NCI-H1048 (cell line): ENCODE measurements around the gene PRKN.
"Not testable (repeated sequence)": the region's sequence is repeated elsewhere in the genome, so short reads cannot be mapped to it uniquely, and the experiment has no call there.

Experiments
- DNase-seq: peaks from one replicate; lab custom pipeline; 2025; lab: John Stamatoyannopoulos, UW

The PRKN gene

GRCh38 chr6:161894436-161894835, 833.1 kb downstream of the PRKN start:
- no peak for DNase-seq

GRCh38 chr6:161891542-161891941, 836.0 kb downstream of the PRKN start:
- DNase-seq, result no peak

DNA sequence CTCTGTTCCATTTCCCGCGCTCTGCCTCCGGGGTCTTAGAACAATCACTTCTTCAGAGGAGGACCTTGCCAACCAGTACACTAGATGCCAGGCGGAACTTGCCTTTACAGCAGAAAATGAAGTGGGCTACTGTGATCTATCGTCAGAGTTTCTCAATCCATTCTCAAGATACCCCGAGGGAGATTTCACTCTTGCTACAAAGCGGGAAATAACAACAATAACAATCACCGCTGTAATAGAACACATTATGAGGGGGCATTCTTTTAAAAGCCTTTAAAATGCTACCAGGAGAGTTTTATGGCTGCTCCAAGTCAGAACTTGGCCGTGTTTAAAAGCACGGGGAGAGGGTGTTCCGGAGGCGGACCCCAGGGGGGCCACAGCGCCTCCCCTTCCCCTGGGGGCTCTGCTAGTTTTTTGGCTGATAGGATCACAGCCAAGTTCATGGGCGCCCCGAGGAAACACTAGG, 836.7 kb downstream of the PRKN start:
- no peak for DNase-seq

GRCh38 chr6:161890133-161890831, 837.3 kb downstream of the PRKN start:
- DNase-seq, result no peak

DNA sequence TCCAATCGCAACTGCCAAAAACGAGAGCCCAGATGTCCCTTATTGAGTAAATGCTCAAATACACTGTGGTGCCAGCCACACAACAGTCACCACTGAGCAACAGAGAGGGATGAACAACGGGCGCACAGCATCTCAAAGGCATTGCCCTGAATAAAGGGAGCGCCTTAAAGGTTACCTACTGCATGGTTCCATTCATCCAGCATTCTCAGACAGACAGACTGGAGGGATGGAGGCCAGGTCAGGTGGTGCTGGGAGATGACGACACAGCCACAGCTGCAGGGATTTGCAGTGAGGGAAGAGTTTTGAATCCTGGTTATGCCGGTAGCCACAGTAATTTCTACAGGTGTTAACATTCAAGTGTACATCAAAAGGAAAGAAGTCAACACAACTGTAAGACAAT, 838.2 kb downstream of the PRKN start:
- no peak for DNase-seq

DNA sequence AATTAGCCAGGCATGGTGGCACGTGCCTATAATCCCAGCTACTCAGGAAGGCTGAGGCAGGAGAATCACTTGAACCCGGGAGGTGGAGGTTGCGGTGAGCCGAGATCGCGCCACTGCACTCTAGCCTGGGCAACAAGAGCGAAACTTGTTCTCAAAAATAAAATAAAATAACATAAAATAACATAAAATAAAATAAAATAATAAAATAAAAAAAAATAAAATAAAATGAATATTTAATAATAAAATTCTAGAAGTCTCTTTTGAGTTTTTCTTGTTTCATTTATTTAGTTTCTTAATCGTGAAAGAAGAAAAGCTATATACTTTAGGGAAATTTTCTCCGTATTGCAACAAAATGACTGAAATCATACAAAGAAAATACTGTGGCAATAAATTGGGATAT, 841.0 kb downstream of the PRKN start:
- DNase-seq, result not testable (repeated sequence)

DNA sequence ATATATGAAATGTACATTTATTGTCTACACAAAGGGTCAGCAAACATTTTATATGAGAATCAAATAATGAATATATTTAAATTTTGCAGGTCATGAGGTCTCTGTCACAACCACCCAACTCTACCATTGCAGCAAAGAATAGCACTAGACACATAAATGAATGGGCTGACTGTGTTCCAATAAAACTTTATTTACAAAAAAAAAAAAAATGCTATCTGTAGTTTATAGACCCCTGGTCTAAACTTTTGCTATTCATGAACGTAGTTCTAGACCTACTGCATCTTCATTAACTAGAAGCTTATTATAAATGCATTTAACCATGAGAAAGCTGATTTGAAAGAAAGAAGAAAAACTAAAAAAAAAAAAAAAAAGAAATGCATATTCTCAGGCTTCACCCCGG, 842.8 kb downstream of the PRKN start:
- DNase-seq, result no peak

- DNase-seq, result no peak
Measured at GRCh38 chr6:161882196-161882765, 845.3 kb downstream of the PRKN start.

GRCh38 chr6:161880056-161880455, 847.5 kb downstream of the PRKN start:
- no peak for DNase-seq

DNA sequence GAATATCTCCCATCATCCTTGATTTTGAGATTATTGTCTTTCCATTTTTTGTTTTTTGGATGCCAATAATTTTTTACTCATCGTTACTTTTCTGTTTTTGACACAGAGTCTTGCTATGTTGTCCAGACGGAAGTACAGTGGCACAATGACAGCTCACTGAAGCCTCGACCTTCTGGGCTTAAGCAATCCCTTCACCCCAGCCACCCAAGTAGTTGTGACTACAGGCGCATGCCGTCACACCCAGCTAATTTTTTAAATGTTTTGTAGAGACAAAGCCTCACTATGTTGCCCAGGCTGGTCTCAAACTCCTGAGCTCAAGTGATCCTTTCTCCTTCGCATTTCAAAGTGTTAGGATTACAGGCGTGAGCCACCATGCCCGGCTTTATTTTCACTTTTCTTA, 851.3 kb downstream of the PRKN start:
- no peak for DNase-seq

DNA sequence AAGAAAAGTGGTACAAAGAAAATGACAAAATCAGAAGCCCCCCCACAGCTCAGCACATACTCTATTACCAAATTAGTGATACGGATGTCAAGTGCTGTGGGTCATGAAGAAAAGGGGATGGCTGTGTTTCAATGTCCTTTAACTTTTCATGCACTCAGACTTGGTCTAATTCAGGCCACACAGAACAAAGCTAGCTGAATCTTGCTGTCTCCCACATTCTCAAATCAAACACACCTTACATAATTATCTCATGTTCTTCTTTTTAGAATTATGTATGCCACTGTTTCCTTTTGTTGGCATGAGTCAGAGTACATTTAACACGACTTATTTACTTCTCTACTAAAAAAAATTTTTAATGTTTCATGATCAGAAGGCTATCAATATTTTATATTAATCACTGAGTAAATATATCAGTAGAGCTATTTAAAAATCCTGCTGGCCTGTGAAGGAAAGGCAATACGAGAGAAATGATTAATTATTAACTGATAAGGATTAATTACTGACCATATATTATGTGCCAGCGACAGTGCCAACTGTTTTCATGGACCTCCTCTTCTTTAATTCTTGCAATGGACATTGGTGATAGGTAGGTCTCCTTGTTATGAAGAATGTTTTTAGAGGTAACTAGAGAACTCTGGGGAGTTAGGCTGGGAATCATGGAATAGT, 857.2 kb downstream of the PRKN start:
- DNase-seq, result no peak

DNA sequence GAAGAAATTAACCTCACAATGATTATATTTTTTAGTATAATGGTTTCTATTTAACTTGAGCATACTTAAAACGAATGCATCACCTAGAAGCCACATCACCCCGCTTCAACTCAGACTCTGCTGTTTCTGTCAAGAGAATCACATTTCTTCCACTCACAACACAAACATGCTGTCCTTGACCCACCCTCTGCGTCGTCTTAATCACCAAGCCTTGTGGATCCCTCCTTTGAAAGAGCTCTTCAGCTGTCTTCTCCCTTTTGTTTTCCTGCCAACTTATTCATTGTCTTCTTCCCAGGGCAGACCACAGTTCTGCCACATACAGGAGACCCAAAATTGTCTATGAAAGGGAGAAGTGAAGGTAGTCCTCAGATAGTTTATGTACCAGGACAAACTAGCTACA, 858.1 kb downstream of the PRKN start:
- DNase-seq, result no peak

DNA sequence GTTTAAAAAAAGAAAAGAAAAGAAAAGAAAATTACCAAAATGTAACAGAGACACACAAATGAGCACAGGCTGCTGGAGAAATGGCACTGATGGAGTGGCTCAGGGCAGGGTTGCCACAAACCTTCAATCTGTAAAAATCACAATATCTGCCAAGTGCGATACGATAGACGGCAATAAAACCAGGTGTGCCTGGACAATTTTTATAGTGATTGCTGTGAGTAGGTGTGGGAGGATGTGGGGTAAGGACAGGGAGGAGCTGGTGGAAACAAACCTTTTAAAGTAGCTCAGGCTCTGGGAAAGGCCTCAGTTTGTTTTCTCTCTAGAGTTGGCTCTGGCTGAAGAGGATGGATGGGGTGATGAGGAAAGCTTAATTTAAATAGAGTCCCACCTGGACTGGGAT, 861.0 kb downstream of the PRKN start:
- no peak for DNase-seq

GRCh38 chr6:161861061-161861460, 866.5 kb downstream of the PRKN start:
- DNase-seq, result not testable (repeated sequence)

GRCh38 chr6:161853657-161854056, 873.9 kb downstream of the PRKN start:
- DNase-seq, result no peak

GRCh38 chr6:161851486-161851885, 876.1 kb downstream of the PRKN start:
- not testable (repeated sequence) for DNase-seq

- DNase-seq, result no peak
Measured at GRCh38 chr6:161850562-161850961, 877.0 kb downstream of the PRKN start.

DNA sequence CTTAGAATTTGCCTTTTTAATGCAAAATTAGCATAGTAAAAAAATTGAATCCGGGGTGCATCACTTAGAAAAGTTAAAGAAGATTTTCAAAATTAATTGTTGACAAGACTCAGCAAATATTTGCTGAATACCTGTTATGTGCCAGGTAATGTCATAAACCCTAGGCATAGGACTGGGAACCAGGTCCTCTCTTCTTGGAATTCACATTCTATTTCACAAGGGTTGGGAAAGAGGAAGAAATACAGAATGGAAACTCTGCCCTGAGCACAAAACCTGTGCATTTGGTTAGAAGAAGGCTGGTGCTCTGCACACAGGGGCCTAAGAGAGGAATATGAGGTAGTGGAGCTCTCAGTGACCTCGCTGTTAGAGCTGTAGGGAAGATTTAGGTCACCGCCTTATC, 879.9 kb downstream of the PRKN start:
- DNase-seq, result no peak

- DNase-seq, result no peak
Measured at GRCh38 chr6:161844804-161845203, 882.8 kb downstream of the PRKN start.

GRCh38 chr6:161843066-161843465, 884.5 kb downstream of the PRKN start:
- DNase-seq, result no peak

DNA sequence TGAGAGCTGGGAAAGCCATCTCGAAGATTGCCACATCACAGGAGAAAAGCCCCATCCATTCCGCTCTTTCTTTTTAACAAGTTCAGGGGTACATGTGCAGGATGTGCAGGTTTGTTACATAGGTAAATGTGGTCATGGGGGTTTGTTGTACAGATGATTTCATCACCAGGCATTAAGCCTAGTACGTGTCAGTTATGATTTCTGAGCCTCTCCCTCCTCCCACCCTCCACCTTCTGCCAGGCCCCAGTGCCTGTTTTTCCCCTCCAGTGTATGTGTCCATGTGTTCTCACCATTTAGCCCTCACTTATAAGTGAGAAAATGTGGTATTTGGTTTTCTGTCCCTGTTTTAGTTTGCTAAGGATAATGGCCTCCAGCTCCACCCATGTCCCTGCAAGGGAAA, 887.2 kb downstream of the PRKN start:
- DNase-seq, result no peak

GRCh38 chr6:161838306-161839035, 889.1 kb downstream of the PRKN start:
- no peak for DNase-seq

DNA sequence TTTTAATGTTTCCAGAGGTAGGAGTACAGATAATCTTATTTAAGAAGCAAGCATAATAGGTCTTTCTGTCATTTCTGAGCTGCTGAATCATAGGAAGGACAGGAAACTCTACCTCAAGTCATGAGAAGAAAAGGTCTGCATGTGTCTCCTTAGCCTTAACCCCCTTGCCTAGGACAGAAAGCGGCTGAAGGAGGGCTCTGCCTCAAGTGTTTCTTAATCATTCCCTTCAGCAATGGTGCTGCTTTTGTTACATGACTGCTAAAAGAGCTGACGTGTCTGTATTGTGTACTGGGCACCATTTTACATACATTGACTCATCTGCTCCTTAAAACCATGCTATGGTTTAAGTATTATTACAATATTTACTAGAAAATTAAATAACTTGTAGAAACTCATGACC, 889.7 kb downstream of the PRKN start:
- no peak for DNase-seq
